ENCODE data around the gene TBC1D22A. TPM values are rescaled to one million over a fixed set of nuclear protein-coding genes. Genes with fewer than 3 reads are reported as not detected.

The TBC1D22A gene, protein sequence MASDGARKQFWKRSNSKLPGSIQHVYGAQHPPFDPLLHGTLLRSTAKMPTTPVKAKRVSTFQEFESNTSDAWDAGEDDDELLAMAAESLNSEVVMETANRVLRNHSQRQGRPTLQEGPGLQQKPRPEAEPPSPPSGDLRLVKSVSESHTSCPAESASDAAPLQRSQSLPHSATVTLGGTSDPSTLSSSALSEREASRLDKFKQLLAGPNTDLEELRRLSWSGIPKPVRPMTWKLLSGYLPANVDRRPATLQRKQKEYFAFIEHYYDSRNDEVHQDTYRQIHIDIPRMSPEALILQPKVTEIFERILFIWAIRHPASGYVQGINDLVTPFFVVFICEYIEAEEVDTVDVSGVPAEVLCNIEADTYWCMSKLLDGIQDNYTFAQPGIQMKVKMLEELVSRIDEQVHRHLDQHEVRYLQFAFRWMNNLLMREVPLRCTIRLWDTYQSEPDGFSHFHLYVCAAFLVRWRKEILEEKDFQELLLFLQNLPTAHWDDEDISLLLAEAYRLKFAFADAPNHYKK
- total RNA-seq: 10.7 and 19.4 TPM in 2 replicates

DNA sequence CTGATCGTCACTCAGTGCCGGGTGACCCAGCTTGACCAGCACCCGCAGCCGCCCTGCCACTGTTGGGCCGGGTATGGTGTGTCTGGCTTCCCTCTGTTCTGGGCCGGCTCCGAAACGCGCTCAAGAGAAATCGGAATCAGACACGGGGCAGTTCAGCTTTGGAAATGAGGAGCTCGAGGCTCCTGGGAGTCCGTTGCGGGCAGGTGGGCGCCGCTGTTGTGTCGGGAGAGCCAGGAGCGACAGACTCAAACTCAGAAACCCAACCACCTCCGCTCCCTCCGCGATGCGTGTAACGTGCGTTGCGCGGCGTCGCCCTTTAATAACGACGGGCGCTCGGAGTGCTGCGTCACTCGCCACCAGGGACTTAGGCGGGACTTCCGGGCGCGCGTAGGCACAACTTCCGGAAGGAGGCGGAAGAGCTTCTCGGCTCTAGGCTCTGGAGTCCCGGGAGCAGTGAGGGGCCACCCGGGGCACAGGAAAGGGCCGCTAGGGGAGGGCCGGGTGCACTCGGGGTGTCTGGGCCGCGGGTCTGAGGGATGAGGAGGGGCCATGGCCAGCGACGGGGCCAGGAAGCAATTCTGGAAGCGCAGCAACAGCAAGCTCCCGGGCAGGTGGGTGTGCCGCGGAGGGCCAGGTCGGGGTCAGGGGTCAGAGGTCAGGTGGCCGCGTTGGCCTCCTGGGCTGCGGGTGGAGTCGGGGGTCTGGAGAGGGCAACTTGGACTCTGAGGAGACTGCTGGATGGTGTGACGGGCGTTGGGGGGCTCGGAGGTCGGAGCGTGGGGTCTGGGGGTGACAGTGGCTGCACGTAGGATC, at the start of gene TBC1D22A:
TBC1D22A (plus strand) TSS at position 413 of the 813 bp plus-strand sequence; CDS start at position 550, 137 bp downstream.

DNA sequence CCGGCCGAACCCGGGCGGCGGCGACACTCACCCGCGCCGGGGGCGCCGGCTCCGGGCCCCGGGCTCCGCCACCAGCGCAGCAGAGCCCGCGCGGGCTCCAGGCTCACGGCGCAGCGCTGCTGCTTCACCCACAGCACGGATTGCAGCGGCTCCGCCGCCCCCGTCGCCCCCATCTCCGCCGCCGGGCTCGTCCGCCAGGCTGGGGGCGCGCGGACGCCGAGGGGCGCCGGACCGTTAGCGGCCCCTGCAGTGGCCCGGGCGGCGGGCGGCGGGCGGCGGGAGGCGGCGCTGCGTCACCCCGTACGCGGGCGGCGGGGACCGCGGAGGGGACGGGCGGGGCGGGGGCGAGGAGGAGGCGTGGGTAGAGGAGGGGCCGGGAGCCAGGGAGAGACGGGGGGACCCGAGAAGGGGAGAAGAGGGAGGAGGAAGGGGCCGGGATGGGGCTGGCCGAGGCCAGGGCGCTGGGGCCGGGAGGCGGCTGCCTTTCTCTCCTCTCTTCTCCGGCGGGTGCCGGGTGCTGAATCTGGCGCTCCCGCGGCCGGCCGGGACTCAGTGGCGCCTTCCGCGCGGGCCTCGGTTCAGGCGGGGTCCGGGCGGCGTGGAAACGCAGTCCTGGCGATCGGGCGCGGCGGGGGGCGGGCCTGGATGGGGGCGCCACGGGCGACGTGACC, 24.3 kb upstream of the TBC1D22A start, which contains the start of gene CERK:
CERK (minus strand) TSS at position 277 of the 671 bp plus-strand sequence; CDS start at position 173, 104 bp downstream.

Other genes with a start within 250 kb of the TBC1D22A start
- 0.58 and 2.0 TPM in 2 replicates for gene CELSR1, start 225.0 kb upstream of the TBC1D22A start, total RNA-seq
- gene GRAMD4, start 142.3 kb upstream of the TBC1D22A start, total RNA-seq: 16.7 and 30.4 TPM in 2 replicates
- 31.3 and 60.0 TPM in 2 replicates for gene CERK, start 24.4 kb upstream of the TBC1D22A start, total RNA-seq